Fibroblast of lung (primary cell): ENCODE measurements around the gene PGGT1B. TPM values are rescaled to one million over a fixed set of nuclear protein-coding genes. Genes with fewer than 3 reads are reported as not detected.

Experiments used
- DNase-seq, 2 donors: peaks; one replicate each; pipeline versions ENCODE4 v3.0.0 to v3.0.0-alpha.2; 2010; ENCODE audit warnings: low read depth in 2 of 2
- H2AFZ ChIP-seq: 2 replicates; pipeline ENCODE4 v1.5.1; 2012; ENCODE audit warnings: low read length, control low read depth, inconsistent platforms
- H3K27ac ChIP-seq: 2 replicates; pipeline ENCODE4 v1.5.1; 2011; ENCODE audit warnings: low read length, control low read depth; ENCODE audit not compliant: insufficient read depth
- H3K27me3 ChIP-seq: 2 replicates; pipeline ENCODE4 v1.5.1; 2011; ENCODE audit warnings: mild to moderate bottlenecking, low read length; ENCODE audit not compliant: control insufficient read depth, insufficient read depth
- H3K36me3 ChIP-seq: 2 replicates; pipeline ENCODE4 v1.5.1; 2011; ENCODE audit warnings: low read length; ENCODE audit not compliant: control insufficient read depth, insufficient read depth
- H3K4me1 ChIP-seq: 2 replicates; pipeline ENCODE4 v1.5.1; 2011; ENCODE audit warnings: low read length; ENCODE audit not compliant: control insufficient read depth, insufficient read depth; ENCODE audit errors: extremely low read depth
- H3K4me2 ChIP-seq: 2 replicates; pipeline ENCODE4 v1.5.1; 2011; ENCODE audit warnings: low read length, control low read depth; ENCODE audit not compliant: insufficient read depth; ENCODE audit errors: extremely low read depth
- H3K4me3 ChIP-seq, 4 experiments: fragments of 200-600 bp in 1 of 4; sonication (generic) in 1 of 4; replicated peaks in 1 of 4; 2 replicates each; pipeline ENCODE4 v1.5.1; 2011 to 2016; ENCODE audit warnings: low read length in 4 of 4, low read depth in 3 of 4, mild to moderate bottlenecking in 3 of 4, control low read depth in 2 of 4, inconsistent platforms in 1 of 4, mixed read lengths in 1 of 4; ENCODE audit not compliant: insufficient read depth in 1 of 4; ENCODE audit errors: control extremely low read depth in 1 of 4
- H3K79me2 ChIP-seq: 2 replicates; pipeline ENCODE4 v1.5.1; 2012; ENCODE audit warnings: mild to moderate bottlenecking, low read length, inconsistent platforms; ENCODE audit not compliant: control insufficient read depth, insufficient read depth
- H3K9ac ChIP-seq: 2 replicates; pipeline ENCODE4 v1.5.1; 2011; ENCODE audit warnings: mild to moderate bottlenecking, low read length, control low read depth; ENCODE audit not compliant: insufficient read depth
- H3K9me3 ChIP-seq: 2 replicates; pipeline ENCODE4 v1.5.1; 2012; ENCODE audit warnings: low read depth, low read length; ENCODE audit not compliant: control insufficient read depth, insufficient read depth
- H4K20me1 ChIP-seq: 2 replicates; pipeline ENCODE4 v1.5.1; 2011; ENCODE audit warnings: low read length; ENCODE audit not compliant: control insufficient read depth, insufficient read depth; ENCODE audit errors: extremely low read depth
- EZH2 ChIP-seq: IDR thresholded peaks from 2 replicates; pipeline ENCODE4 v1.5.1; 2012; ENCODE audit warnings: low read length, control low read depth, mild to moderate bottlenecking; ENCODE audit errors: missing control alignments
- polyA plus RNA-seq, 2 donors: library from polyadenylated mRNA; depleted of rRNA in 1 of 2; stranded (reverse) in 1 of 2; unstranded in 1 of 2; fragments of >200 nt; gene quantifications; 2 replicates each; pipeline ENCODE4 v1.2.1, GENCODE V29; 2011 to 2012; ENCODE audit warnings: missing spikeins in 1 of 2
- total RNA-seq: library from RNA; depleted of rRNA; stranded (reverse); fragments of >200 nt; gene quantifications from 2 replicates; pipeline ENCODE4 v1.2.1, GENCODE V29; 2014
- TF ChIP-seq, protein P1 (sequence below), 2 donors: IDR thresholded peaks in 1 of 2; conservative IDR thresholded peaks in 1 of 2; 1 replicate in 1 of 2; 2 replicates in 1 of 2; pipeline ENCODE4 v1.5.1; 2011 to 2012; ENCODE audit warnings: low read length in 2 of 2, control low read depth in 1 of 2, inconsistent platforms in 1 of 2, low read depth in 1 of 2, mild to moderate bottlenecking in 1 of 2

PGGT1B gene
- total and polyA plus RNA-seq, 2 donors (not counting 1 experiment from before 2014, with no cell fraction given), result 2.5 to 12.4 TPM

- Histone ChIP-seq H3K9me3 (no peaks in the 10 kb centered on the region), H3K79me2 (no peaks in the 10 kb centered on the region), H3K4me2 (no peak overlapping the region), H2AFZ (no peak overlapping the region), H3K4me3 (no peak overlapping the region), H3K4me1 (no peaks in the 10 kb centered on the region), H3K36me3 (no peaks in the 10 kb centered on the region), H4K20me1 (no peaks in the 10 kb centered on the region), H3K27me3 (no peaks in the 10 kb centered on the region), H3K9ac (no peak overlapping the region), H3K27ac (no peak overlapping the region)
- no peak for TF ChIP-seq EZH2
- TF ChIP-seq, protein P1, sequence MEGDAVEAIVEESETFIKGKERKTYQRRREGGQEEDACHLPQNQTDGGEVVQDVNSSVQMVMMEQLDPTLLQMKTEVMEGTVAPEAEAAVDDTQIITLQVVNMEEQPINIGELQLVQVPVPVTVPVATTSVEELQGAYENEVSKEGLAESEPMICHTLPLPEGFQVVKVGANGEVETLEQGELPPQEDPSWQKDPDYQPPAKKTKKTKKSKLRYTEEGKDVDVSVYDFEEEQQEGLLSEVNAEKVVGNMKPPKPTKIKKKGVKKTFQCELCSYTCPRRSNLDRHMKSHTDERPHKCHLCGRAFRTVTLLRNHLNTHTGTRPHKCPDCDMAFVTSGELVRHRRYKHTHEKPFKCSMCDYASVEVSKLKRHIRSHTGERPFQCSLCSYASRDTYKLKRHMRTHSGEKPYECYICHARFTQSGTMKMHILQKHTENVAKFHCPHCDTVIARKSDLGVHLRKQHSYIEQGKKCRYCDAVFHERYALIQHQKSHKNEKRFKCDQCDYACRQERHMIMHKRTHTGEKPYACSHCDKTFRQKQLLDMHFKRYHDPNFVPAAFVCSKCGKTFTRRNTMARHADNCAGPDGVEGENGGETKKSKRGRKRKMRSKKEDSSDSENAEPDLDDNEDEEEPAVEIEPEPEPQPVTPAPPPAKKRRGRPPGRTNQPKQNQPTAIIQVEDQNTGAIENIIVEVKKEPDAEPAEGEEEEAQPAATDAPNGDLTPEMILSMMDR (conservative IDR thresholded peaks at IDR 0.05 in 1 of 2, IDR thresholded peaks at IDR 0.05 in 1 of 2; ENCODE audit: low read depth in 1 of 2, low read length in 2 of 2), result no peak
- DNase-seq, result no peak
These were observed 59.7 kb downstream of the PGGT1B start for GRCh38 chr5:115202952-115203351.

DNA sequence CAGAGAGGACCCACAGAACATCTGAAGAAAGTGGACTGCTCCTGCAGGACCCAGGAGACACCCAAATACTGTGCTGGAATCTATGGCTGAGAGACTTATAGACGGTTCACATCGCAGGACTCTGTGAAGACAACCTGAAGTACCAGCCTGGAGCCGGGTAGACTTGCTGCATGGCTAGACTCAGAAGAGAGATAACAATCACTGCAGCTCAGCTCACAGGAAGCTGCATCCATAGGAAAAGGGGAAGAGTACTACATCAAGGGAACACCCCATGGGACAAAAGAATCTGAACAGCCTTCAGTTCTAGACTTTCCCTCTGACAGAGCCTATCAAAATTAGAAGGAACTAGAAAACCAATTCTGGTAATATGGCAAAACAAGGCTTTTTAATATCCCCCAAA, 66.5 kb downstream of the PGGT1B start:
- Histone ChIP-seq H3K9ac (no peak overlapping the region), H3K4me3 (no peak overlapping the region), H2AFZ (no peak overlapping the region), H4K20me1 (no peaks in the 10 kb centered on the region), H3K4me2 (no peak overlapping the region), H3K36me3 (no peaks in the 10 kb centered on the region), H3K79me2 (no peaks in the 10 kb centered on the region), H3K27me3 (no peaks in the 10 kb centered on the region), H3K9me3 (no peaks in the 10 kb centered on the region), H3K27ac (no peak overlapping the region), H3K4me1 (no peaks in the 10 kb centered on the region)
- TF ChIP-seq, protein P1 (conservative IDR thresholded peaks at IDR 0.05 in 1 of 2, IDR thresholded peaks at IDR 0.05 in 1 of 2; ENCODE audit: low read depth in 1 of 2, low read length in 2 of 2), result no peak
- no peak for TF ChIP-seq EZH2
- no peak for DNase-seq

- TF ChIP-seq EZH2, result no peak
- TF ChIP-seq, protein P1 (conservative IDR thresholded peaks at IDR 0.05 in 1 of 2, IDR thresholded peaks at IDR 0.05 in 1 of 2; ENCODE audit: low read depth in 1 of 2, low read length in 2 of 2), result no peak
- H3K4me3 ChIP-seq, result no peak overlapping the region
- H3K79me2 ChIP-seq, result no peaks in the 10 kb centered on the region
- no peaks in the 10 kb centered on the region for H4K20me1 ChIP-seq
- no peak overlapping the region for H3K9ac ChIP-seq
- H3K4me1 ChIP-seq, result no peaks in the 10 kb centered on the region
- no peaks in the 10 kb centered on the region for H3K9me3 ChIP-seq
- H3K27ac ChIP-seq, result no peak overlapping the region
- H3K36me3 ChIP-seq, result no peaks in the 10 kb centered on the region
- no peaks in the 10 kb centered on the region for H3K27me3 ChIP-seq
- peak in 1 of 2 donors; percentile 27 for DNase-seq
- no peak overlapping the region for H2AFZ ChIP-seq
- no peak overlapping the region for H3K4me2 ChIP-seq
These were observed 68.0 kb downstream of the PGGT1B start for GRCh38 chr5:115194676-115195075.
